Astrocyte (in vitro differentiated cells and primary cell): ENCODE results near the gene RELN. TPM values are rescaled to one million over a fixed set of nuclear protein-coding genes. Genes with fewer than 3 reads are reported as not detected.

Experiments used
- DNase-seq: peaks from one replicate; pipeline ENCODE4 v3.0.0-alpha.2; 2010; ENCODE audit warnings: low read depth
- FAIRE-seq: peaks from 2 replicates; lab custom pipeline; 2011; peaks lifted over from hg19 to GRCh38; lab: Jason Lieb, UNC
- H2AFZ ChIP-seq: 2 replicates; pipeline ENCODE4 v1.6.0; 2012; ENCODE audit warnings: low read depth, low read length, inconsistent platforms
- H3K27ac ChIP-seq: 2 replicates; pipeline ENCODE4 v1.5.1; 2011; ENCODE audit warnings: low read depth, low read length, inconsistent platforms
- H3K27me3 ChIP-seq: 2 replicates; pipeline ENCODE4 v1.6.0; 2011; ENCODE audit warnings: low read length, inconsistent platforms; ENCODE audit not compliant: insufficient read depth
- H3K36me3 ChIP-seq: 2 replicates; pipeline ENCODE4 v1.5.1; 2011; ENCODE audit warnings: low read length, inconsistent platforms; ENCODE audit not compliant: insufficient read depth
- H3K4me1 ChIP-seq: 2 replicates; pipeline ENCODE4 v1.5.1; 2011; ENCODE audit warnings: low read length, inconsistent platforms; ENCODE audit not compliant: insufficient read depth
- H3K4me2 ChIP-seq: 2 replicates; pipeline ENCODE4 v1.6.0; 2012; ENCODE audit warnings: low read length, inconsistent platforms
- H3K4me3 ChIP-seq: 2 replicates; pipeline ENCODE4 v1.5.1; 2011; ENCODE audit warnings: low read depth, mild to moderate bottlenecking, low read length, inconsistent platforms; ENCODE audit not compliant: insufficient read depth
- H3K79me2 ChIP-seq: 2 replicates; pipeline ENCODE4 v1.6.0; 2012; ENCODE audit warnings: mild to moderate bottlenecking, low read length, inconsistent platforms; ENCODE audit not compliant: insufficient read depth
- H3K9ac ChIP-seq: 2 replicates; pipeline ENCODE4 v1.6.0; 2012; ENCODE audit warnings: mild to moderate bottlenecking, low read length, inconsistent platforms
- H3K9me3 ChIP-seq: 2 replicates; pipeline ENCODE4 v1.5.1; 2012; ENCODE audit warnings: low read depth, mild to moderate bottlenecking, low read length, inconsistent platforms; ENCODE audit not compliant: insufficient read depth
- H4K20me1 ChIP-seq: 2 replicates; pipeline ENCODE4 v1.6.0; 2012; ENCODE audit warnings: low read length, inconsistent platforms; ENCODE audit not compliant: insufficient read depth
- H3K27ac Mint-ChIP-seq: one replicate; pipeline ENCODE4 v1.8.0; 2021; ENCODE audit warnings: mild to moderate bottlenecking, mixed read lengths; ENCODE audit not compliant: unreplicated experiment
- H3K27me3 Mint-ChIP-seq: one replicate; pipeline ENCODE4 v1.8.0; 2021; ENCODE audit warnings: low read depth, mixed read lengths; ENCODE audit not compliant: unreplicated experiment
- H3K36me3 Mint-ChIP-seq: one replicate; pipeline ENCODE4 v1.8.0; 2021; ENCODE audit warnings: low read depth, mixed read lengths; ENCODE audit not compliant: unreplicated experiment
- H3K4me1 Mint-ChIP-seq: one replicate; pipeline ENCODE4 v1.8.0; 2021; ENCODE audit warnings: low read depth, mixed read lengths; ENCODE audit not compliant: unreplicated experiment
- H3K4me3 Mint-ChIP-seq: one replicate; pipeline ENCODE4 v1.8.0; 2021; ENCODE audit warnings: mild to moderate bottlenecking, moderate library complexity, mixed read lengths; ENCODE audit not compliant: unreplicated experiment
- H3K9me3 Mint-ChIP-seq: one replicate; pipeline ENCODE4 v1.8.0; 2021; ENCODE audit warnings: mild to moderate bottlenecking, mixed read lengths; ENCODE audit not compliant: unreplicated experiment
- EZH2 ChIP-seq: IDR thresholded peaks from 2 replicates; pipeline ENCODE4 v1.6.1; 2012; ENCODE audit warnings: mild to moderate bottlenecking, low read length, inconsistent platforms; ENCODE audit not compliant: insufficient read depth
- total RNA-seq: library from RNA; stranded (reverse); gene quantifications from 2 replicates; pipeline ENCODE4 v1.2.1, GENCODE V29; 2021
- TF ChIP-seq, protein P1 (sequence below): IDR thresholded peaks from 2 replicates; pipeline ENCODE4 v1.5.1; 2011; ENCODE audit warnings: low read depth, mild to moderate bottlenecking, inconsistent platforms, low read length, moderate library complexity; ENCODE audit not compliant: insufficient read depth

The RELN gene
- total RNA-seq, 1 donor from 2014 or later, result 0.98 TPM

DNA sequence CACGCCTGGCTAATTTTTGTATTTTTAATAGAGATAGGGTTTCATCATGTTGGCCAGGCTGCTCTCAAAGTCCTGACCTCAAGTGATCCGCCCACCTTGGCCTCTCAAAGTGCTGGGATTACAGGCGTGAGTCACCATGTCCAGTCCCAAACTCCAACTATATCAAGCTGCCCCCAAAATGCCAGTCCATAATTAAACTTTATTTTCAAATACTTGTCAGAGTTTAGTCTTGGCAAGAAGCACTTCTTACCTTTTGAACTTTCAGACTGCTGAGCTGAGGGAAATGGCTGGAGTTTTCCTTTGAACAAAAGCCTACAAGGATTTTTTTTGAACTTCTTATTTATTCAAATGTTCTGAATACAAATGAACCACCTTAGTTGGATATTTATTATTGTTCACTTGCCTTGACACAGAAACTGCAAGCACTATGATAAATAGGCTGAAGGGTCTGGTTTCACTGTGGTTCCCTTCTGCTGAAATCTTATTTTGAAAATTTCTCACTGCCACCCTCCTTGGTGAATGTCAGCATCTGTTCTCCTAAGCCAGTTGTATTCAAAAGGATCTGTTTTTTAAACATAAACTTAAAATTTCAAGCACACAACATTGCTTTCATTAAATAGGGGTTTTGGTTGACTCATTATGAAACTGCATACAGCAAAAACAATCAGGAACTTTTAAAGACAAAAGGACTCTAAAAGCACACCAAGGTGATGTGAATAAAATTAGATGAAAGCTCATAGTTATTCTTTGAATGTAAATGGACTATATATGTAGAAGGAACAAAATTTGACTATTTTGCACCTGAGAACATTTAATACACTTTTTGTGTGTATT lies 441.8 kb downstream of the RELN start:
- Histone ChIP-seq H2AFZ (no peak overlapping the region), H3K4me1 (no peaks in the 10 kb centered on the region), H4K20me1 (no peaks in the 10 kb centered on the region), H3K4me2 (no peak overlapping the region), H3K27ac (no peak overlapping the region), H3K4me3 (no peak overlapping the region), H3K9ac (no peak overlapping the region), H3K9me3 (no peaks in the 10 kb centered on the region), H3K27me3 (no peaks in the 10 kb centered on the region), H3K79me2 (no peaks in the 10 kb centered on the region), H3K36me3 (no peaks in the 10 kb centered on the region)
- H3K4me3 Mint-ChIP-seq, result no peak overlapping the region
- H3K9me3 Mint-ChIP-seq, result no peaks in the 10 kb centered on the region
- FAIRE-seq (no peak), DNase-seq (no peak)
- TF ChIP-seq EZH2, result no peak
- TF ChIP-seq, protein P1, sequence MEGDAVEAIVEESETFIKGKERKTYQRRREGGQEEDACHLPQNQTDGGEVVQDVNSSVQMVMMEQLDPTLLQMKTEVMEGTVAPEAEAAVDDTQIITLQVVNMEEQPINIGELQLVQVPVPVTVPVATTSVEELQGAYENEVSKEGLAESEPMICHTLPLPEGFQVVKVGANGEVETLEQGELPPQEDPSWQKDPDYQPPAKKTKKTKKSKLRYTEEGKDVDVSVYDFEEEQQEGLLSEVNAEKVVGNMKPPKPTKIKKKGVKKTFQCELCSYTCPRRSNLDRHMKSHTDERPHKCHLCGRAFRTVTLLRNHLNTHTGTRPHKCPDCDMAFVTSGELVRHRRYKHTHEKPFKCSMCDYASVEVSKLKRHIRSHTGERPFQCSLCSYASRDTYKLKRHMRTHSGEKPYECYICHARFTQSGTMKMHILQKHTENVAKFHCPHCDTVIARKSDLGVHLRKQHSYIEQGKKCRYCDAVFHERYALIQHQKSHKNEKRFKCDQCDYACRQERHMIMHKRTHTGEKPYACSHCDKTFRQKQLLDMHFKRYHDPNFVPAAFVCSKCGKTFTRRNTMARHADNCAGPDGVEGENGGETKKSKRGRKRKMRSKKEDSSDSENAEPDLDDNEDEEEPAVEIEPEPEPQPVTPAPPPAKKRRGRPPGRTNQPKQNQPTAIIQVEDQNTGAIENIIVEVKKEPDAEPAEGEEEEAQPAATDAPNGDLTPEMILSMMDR, result no peak
- H3K4me1 Mint-ChIP-seq, result no peaks in the 10 kb centered on the region
- H3K36me3 Mint-ChIP-seq, result no peaks in the 10 kb centered on the region
- H3K27ac Mint-ChIP-seq, result no peak overlapping the region
- no peaks in the 10 kb centered on the region for H3K27me3 Mint-ChIP-seq

DNA sequence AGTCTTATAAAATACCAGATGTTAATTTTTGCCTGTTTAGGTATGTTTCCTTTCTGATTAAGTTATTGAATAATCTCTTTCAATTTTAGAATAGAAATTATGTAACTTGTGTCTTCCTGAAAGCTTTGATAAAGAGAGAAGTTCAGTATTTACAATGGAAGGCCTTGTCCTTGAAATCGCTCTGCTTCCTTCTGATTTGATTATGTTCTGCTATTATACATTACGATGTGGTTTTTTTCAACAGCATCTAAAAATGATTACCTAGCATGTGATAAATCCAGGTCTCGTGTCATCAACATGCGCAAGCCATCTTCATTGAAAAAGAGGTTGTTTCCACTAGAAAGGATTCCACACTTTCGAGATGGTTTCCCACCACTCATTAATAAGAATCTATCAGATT lies 447.0 kb downstream of the RELN start:
- H3K4me3 Mint-ChIP-seq, result no peak overlapping the region

More for the DNA sequence above, 447.0 kb downstream of the RELN start:
- TF ChIP-seq EZH2, result no peak
- TF ChIP-seq, protein P1, result no peak
- Histone ChIP-seq H3K27ac (no peak overlapping the region), H3K79me2 (no peaks in the 10 kb centered on the region), H3K9ac (no peak overlapping the region), H3K9me3 (no peaks in the 10 kb centered on the region), H3K4me3 (no peak overlapping the region), H4K20me1 (no peaks in the 10 kb centered on the region), H3K27me3 (no peaks in the 10 kb centered on the region), H3K36me3 (no peaks in the 10 kb centered on the region), H2AFZ (no peak overlapping the region), H3K4me2 (no peak overlapping the region), H3K4me1 (no peaks in the 10 kb centered on the region)
- H3K27me3 Mint-ChIP-seq, result peaks cover 6% of the 10 kb centered on the region
- no peak overlapping the region for H3K27ac Mint-ChIP-seq
- FAIRE-seq (no peak), DNase-seq (no peak)
- no peaks in the 10 kb centered on the region for H3K4me1 Mint-ChIP-seq
- no peaks in the 10 kb centered on the region for H3K36me3 Mint-ChIP-seq
- H3K9me3 Mint-ChIP-seq, result no peaks in the 10 kb centered on the region
